ENCODE data around the gene MAPK12.

The MAPK12 gene

GRCh38 chr22:50221410-50222300 lies 39.8 kb downstream of the MAPK12 start:
- peak; percentile 32 for TF ChIP-seq CTCF (conservative IDR thresholded peaks at IDR 0.05; ENCODE audit: low read depth, low read length)
- DNase-seq (ENCODE audit: low read depth) = no peak
- H3K4me3 ChIP-seq (ENCODE audit: low read depth, low read length) = no peak overlapping the region

GRCh38 chr22:50220603-50221409 lies 40.7 kb downstream of the MAPK12 start:
- no peak for TF ChIP-seq CTCF (conservative IDR thresholded peaks at IDR 0.05; ENCODE audit: low read depth, low read length)
- no peak overlapping the region for H3K4me3 ChIP-seq (ENCODE audit: low read depth, low read length)
- DNase-seq (ENCODE audit: low read depth) = no peak

GRCh38 chr22:50219800-50220602 lies 41.5 kb downstream of the MAPK12 start:
- no peak for TF ChIP-seq CTCF (conservative IDR thresholded peaks at IDR 0.05; ENCODE audit: low read depth, low read length)
- H3K4me3 ChIP-seq (ENCODE audit: low read depth, low read length) = no peak overlapping the region
- DNase-seq (ENCODE audit: low read depth) = no peak

GRCh38 chr22:50218996-50219727 lies 42.3 kb downstream of the MAPK12 start:
- no peak overlapping the region for H3K4me3 ChIP-seq (ENCODE audit: low read depth, low read length)
- TF ChIP-seq CTCF (conservative IDR thresholded peaks at IDR 0.05; ENCODE audit: low read depth, low read length) = no peak
- peak; percentile 94 for DNase-seq (ENCODE audit: low read depth)

DNA sequence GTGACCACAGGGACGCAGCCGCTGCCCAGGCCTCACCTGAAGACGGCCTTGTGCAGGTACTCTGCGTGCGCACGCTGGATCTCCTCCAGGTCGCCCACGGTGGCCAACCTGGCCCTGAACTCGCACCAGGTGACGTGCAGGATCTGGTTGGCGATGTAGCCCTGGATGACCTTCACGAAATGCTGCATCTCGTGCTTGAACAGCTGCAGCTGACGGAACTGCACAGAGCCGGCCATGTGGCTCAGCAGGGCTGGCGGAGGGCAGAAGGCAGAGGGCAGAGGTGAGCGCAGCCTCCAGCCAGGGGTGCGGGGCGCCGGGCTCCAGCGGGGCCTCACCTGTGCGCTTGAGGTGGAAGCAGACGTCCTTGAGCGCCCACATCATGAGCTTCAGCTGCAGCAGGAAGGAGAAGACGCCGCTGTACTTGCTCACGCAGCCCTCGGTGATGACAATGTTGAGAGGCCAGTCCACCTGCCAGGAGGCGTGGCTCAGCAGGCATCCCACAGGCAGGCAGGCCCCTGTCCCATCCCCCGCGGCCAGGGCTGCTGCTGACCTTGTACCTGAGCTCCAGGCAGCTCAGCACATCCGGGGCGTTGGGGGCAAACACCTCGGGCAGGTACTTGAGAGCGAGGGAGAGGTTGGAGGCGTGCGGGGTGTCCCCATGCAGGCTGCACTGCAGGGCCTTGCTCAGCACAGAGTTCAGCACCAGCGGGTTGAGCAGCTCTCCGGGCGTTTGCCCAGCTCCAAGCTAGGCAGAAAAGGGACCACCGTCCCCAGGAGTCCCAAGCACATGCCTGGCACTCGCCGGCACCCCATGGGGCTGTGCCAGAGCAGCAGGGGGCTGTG lies 43.1 kb downstream of the MAPK12 start:
- no peak for DNase-seq (ENCODE audit: low read depth)

More for the DNA sequence above, 43.1 kb downstream of the MAPK12 start:
- no peak for TF ChIP-seq CTCF (conservative IDR thresholded peaks at IDR 0.05; ENCODE audit: low read depth, low read length)
- no peak overlapping the region for H3K4me3 ChIP-seq (ENCODE audit: low read depth, low read length)

All from choroid plexus epithelial cell (primary cell).